Lower leg skin (tissue), 3 donors: ENCODE results near the gene KLHL24.

Experiments used
- CTCF ChIP-seq, 3 donors: fragments of 450-650 bp; IDR thresholded peaks; one replicate each; pipeline ENCODE4 v1.5.1; 2016; ENCODE audit warnings: antibody characterized with exemption in 3 of 3, mild to moderate bottlenecking in 3 of 3, moderate library complexity in 2 of 3
- POLR2A ChIP-seq, 2 donors: fragments of 450-650 bp; IDR thresholded peaks; one replicate each; pipeline ENCODE4 v1.6.1; 2016 to 2017; ENCODE audit warnings: antibody characterized with exemption in 2 of 2, mild to moderate bottlenecking in 1 of 2, moderate library complexity in 1 of 2

- TF ChIP-seq CTCF (IDR thresholded peaks at IDR 0.05) (no peak), POLR2A (IDR thresholded peaks at IDR 0.05) (no peak)
These were observed 92.8 kb downstream of the KLHL24 start for GRCh38 chr3:183728204-183728603.
